HepG2 (cell line): ENCODE measurements around the gene PDLIM5. TPM values are rescaled to one million over a fixed set of nuclear protein-coding genes. Genes with fewer than 3 reads are reported as not detected.

Source experiments
- AHDC1 ChIP-seq: sonication (generic); formaldehyde crosslinking; IDR thresholded peaks from 2 replicates; pipeline ENCODE4 v1.5.1; 2020; ENCODE audit warnings: mild to moderate bottlenecking, missing genetic modification reagents, borderline replicate concordance
- BRD4 ChIP-seq: sonication (generic); formaldehyde crosslinking; IDR thresholded peaks from 2 replicates; pipeline ENCODE4 v1.4.0; 2020; ENCODE audit warnings: missing genetic modification reagents
- CEBPG ChIP-seq: IDR thresholded peaks from 2 replicates; pipeline ENCODE4 v1.6.1; 2016
- FOXC1 ChIP-seq: sonication (generic); formaldehyde crosslinking; IDR thresholded peaks from 2 replicates; pipeline ENCODE4 v1.8.0; 2022; ENCODE audit warnings: mild to moderate bottlenecking, missing genetic modification reagents, borderline replicate concordance
- HMGXB4 ChIP-seq, 2 experiments: sonication (generic) in 1 of 2; formaldehyde crosslinking in 1 of 2; IDR thresholded peaks; 2 replicates each; pipeline versions ENCODE4 v1.4.0 to v1.6.1; 2018 to 2020; ENCODE audit warnings: missing genetic modification reagents in 2 of 2, borderline replicate concordance in 1 of 2, low read depth in 1 of 2, mild to moderate bottlenecking in 1 of 2, missing biosample characterization in 1 of 2
- KDM3A ChIP-seq: IDR thresholded peaks from 2 replicates; pipeline ENCODE4 v1.6.1; 2018; ENCODE audit warnings: low read depth, missing compliant biosample characterization
- MTERF4 ChIP-seq: sonication (generic); formaldehyde crosslinking; IDR thresholded peaks from 2 replicates; pipeline ENCODE4 v1.8.0; 2023; ENCODE audit warnings: mild to moderate bottlenecking, missing genetic modification reagents
- NAIF1 ChIP-seq: sonication (generic); formaldehyde crosslinking; IDR thresholded peaks from 2 replicates; pipeline ENCODE4 v1.5.0; 2020; ENCODE audit warnings: mild to moderate bottlenecking, missing genetic modification reagents, borderline replicate concordance
- RAD51 ChIP-seq: fragments of 450-650 bp; IDR thresholded peaks from 2 replicates; pipeline ENCODE4 v1.6.1; 2016; ENCODE audit warnings: borderline replicate concordance
- ZKSCAN8 ChIP-seq: IDR thresholded peaks from 2 replicates; pipeline ENCODE4 v1.6.1; 2016; ENCODE audit warnings: borderline replicate concordance, missing genetic modification reagents, missing compliant biosample characterization
- ZNF563 ChIP-seq: sonication (generic); formaldehyde crosslinking; IDR thresholded peaks from 2 replicates; pipeline ENCODE4 v1.8.0; 2022; ENCODE audit warnings: mild to moderate bottlenecking, moderate library complexity, missing genetic modification reagents
- ZNF672 ChIP-seq: sonication (generic); formaldehyde crosslinking; IDR thresholded peaks from 2 replicates; pipeline ENCODE4 v1.8.1; 2022; ENCODE audit warnings: missing genetic modification reagents
- ZNF687 ChIP-seq: sonication (generic); formaldehyde crosslinking; IDR thresholded peaks from 2 replicates; pipeline ENCODE4 v1.5.1; 2020; ENCODE audit warnings: mild to moderate bottlenecking, missing genetic modification reagents, moderate library complexity
- ZNF883 ChIP-seq: sonication (generic); formaldehyde crosslinking; IDR thresholded peaks from 2 replicates; pipeline ENCODE4 v1.5.1; 2020; ENCODE audit warnings: mild to moderate bottlenecking, missing genetic modification reagents; ENCODE audit errors: not compliant biosample characterization
- ZZZ3 ChIP-seq: sonication (generic); formaldehyde crosslinking; IDR thresholded peaks from 2 replicates; pipeline ENCODE4 v1.4.0; 2020; ENCODE audit warnings: missing genetic modification reagents, mild to moderate bottlenecking, borderline replicate concordance
- polyA plus RNA-seq, 8 experiments: library from polyadenylated mRNA; depleted of rRNA in 3 of 8; stranded (reverse) in 7 of 8; unstranded in 1 of 8; fragments of >200 nt; fragmentation: Illumina TruSeq in 4 of 8; extraction: Trizol in 4 of 8; gene quantifications; 2 replicates each; pipeline versions ENCODE4 v1.2.1 to v1.2.3, GENCODE V29; 2011 to 2016; ENCODE audit warnings: low read depth in 4 of 8, missing spikeins in 1 of 8, mixed read lengths in 1 of 8; ENCODE audit not compliant: insufficient read depth in 1 of 8
- total RNA-seq, 5 experiments: library from RNA; depleted of rRNA; stranded (reverse); fragments of >200 nt; fragmentation: Illumina TruSeq; extraction: Trizol; gene quantifications; 2 replicates each; pipeline ENCODE4 v1.2.3, GENCODE V29; 2016; ENCODE audit warnings: low read depth in 1 of 5

PDLIM5 gene
- total and polyA plus RNA-seq, 2 of the 13 experiments (the other 11 are each of a cell fraction or from before 2014, with no cell fraction given) = 52.8 to 119 TPM

- TF ChIP-seq AHDC1 (CRISPR knock-in tag) (no peak), FOXC1 (CRISPR knock-in tag) (peak; percentile 76; the same call in 1 of the 2 replicates), ZZZ3 (CRISPR knock-in tag) (no peak), RAD51 (no peak), BRD4 (CRISPR knock-in tag) (peak; percentile 60; the same call in 1 of the 2 replicates), ZNF563 (peak; percentile 83), KDM3A (CRISPR knock-in tag) (no peak), ZNF672 (CRISPR knock-in tag) (no peak), CEBPG (CRISPR knock-in tag) (no peak), MTERF4 (CRISPR knock-in tag) (peak; percentile 91; the same call in 1 of the 2 replicates), ZNF883 (CRISPR knock-in tag) (peak; percentile 79), ZNF687 (CRISPR knock-in tag) (peak; percentile 83), ZKSCAN8 (no peak), HMGXB4 (CRISPR knock-in tag; IDR thresholded peaks at IDR 0.05; ENCODE audit: borderline replicate concordance in 1 of 2, low read depth in 1 of 2) (peak; percentile 75 to 85), NAIF1 (CRISPR knock-in tag) (peak; percentile 2; the same call in 1 of the 2 replicates)
Observed at GRCh38 chr4:94451695-94452475, at the start of gene PDLIM5 (continued).
